Breast epithelium (tissue), 3 donors: ENCODE results near the gene PKDREJ.

Experiments used
- CTCF ChIP-seq, 3 donors: fragments of 450-650 bp; IDR thresholded peaks; one replicate each; pipeline ENCODE4 v1.5.1; 2016 to 2017; ENCODE audit warnings: antibody characterized with exemption in 3 of 3, mild to moderate bottlenecking in 3 of 3, moderate library complexity in 3 of 3
- POLR2A ChIP-seq: fragments of 450-650 bp; IDR thresholded peaks from one replicate; pipeline ENCODE4 v1.6.1; 2016; ENCODE audit warnings: antibody characterized with exemption, mild to moderate bottlenecking, moderate library complexity
- POLR2AphosphoS5 ChIP-seq, 3 donors: sonication (generic); formaldehyde crosslinking; IDR thresholded peaks; one replicate each; pipeline ENCODE4 v1.6.1; 2017; ENCODE audit warnings: antibody characterized with exemption in 3 of 3

GRCh38 chr22:46289244-46289891, 26.2 kb upstream of the PKDREJ start:
- TF ChIP-seq CTCF (IDR thresholded peaks at IDR 0.05) (no peak), POLR2AphosphoS5 (IDR thresholded peaks at IDR 0.05) (no peak), POLR2A (no peak)
